NCI-H510A treated with DMSO at 0.1 percent for 48 hours (cell line): ENCODE measurements around the gene SLK.
A peak's percentile ranks its signal among the peaks of the same experiment; 100 is the strongest.

Experiments
- DNase-seq: peaks from one replicate; lab custom pipeline; 2025; lab: John Stamatoyannopoulos, UW

The SLK gene

GRCh38 chr10:104033966-104034365, 67.0 kb downstream of the SLK start:
- no peak for DNase-seq

GRCh38 chr10:104034401-104035193, 67.7 kb downstream of the SLK start:
- DNase-seq: no peak

- no peak for DNase-seq
These were observed 68.5 kb downstream of the SLK start for GRCh38 chr10:104035194-104036068.

- DNase-seq: no peak
These were observed 69.1 kb downstream of the SLK start for GRCh38 chr10:104036069-104036384.

GRCh38 chr10:104036518-104037260, 69.7 kb downstream of the SLK start:
- no peak for DNase-seq

- DNase-seq: no peak
These were observed 70.5 kb downstream of the SLK start for GRCh38 chr10:104037261-104037951.

- DNase-seq: no peak
These were observed 71.6 kb downstream of the SLK start for GRCh38 chr10:104038537-104038936.

- DNase-seq: no peak
These were observed 72.2 kb downstream of the SLK start for GRCh38 chr10:104038958-104039752.

GRCh38 chr10:104040382-104040781, 73.4 kb downstream of the SLK start:
- DNase-seq: no peak

- DNase-seq: no peak
These were observed 74.2 kb downstream of the SLK start for GRCh38 chr10:104040862-104041789.

- no peak for DNase-seq
These were observed 75.1 kb downstream of the SLK start for GRCh38 chr10:104041891-104042535.

- DNase-seq: no peak
These were observed 76.4 kb downstream of the SLK start for GRCh38 chr10:104043185-104043830.

GRCh38 chr10:104043854-104044253, 76.9 kb downstream of the SLK start:
- no peak for DNase-seq

- peak; percentile 6 for DNase-seq
These were observed 78.5 kb downstream of the SLK start for GRCh38 chr10:104045151-104046089.

GRCh38 chr10:104046651-104047050, 79.7 kb downstream of the SLK start:
- no peak for DNase-seq

GRCh38 chr10:104049504-104050250, 82.7 kb downstream of the SLK start:
- DNase-seq: no peak

- no peak for DNase-seq
These were observed 85.5 kb downstream of the SLK start for GRCh38 chr10:104052431-104052830.
